ENCODE measurements around the gene PXN.

GRCh38 chr12:120222288-120222832 lies 43.2 kb downstream of the PXN start:
- TF ChIP-seq CTCF (IDR thresholded peaks at IDR 0.05) (no peak), POLR2A (IDR thresholded peaks at IDR 0.05) (no peak)
